GM23338 (cell line): ENCODE results near the gene OLAH. TPM values are rescaled to one million over a fixed set of nuclear protein-coding genes. Genes with fewer than 3 reads are reported as not detected.

Experiments
- ATAC-seq: fragments of 200-7000 bp; cut with Tn5 transposase; 3 replicates; pipeline ENCODE4 v1.9.1; 2020
- DNase-seq: peaks from one replicate; pipeline ENCODE4 v3.0.0-alpha.2; 2015; ENCODE audit warnings: low spot score
- H2AFZ ChIP-seq: fragments of 200-600 bp; sonication (generic); 2 replicates; pipeline ENCODE4 v1.8.0; 2016; ENCODE audit warnings: antibody characterized with exemption, mild to moderate bottlenecking, moderate library complexity
- H3F3A ChIP-seq: fragments of 200-600 bp; sonication (generic); replicated peaks from 2 replicates; pipeline ENCODE4 v1.8.0; 2017; ENCODE audit warnings: antibody characterized with exemption, mixed run types, low read depth
- H3K27ac ChIP-seq: fragments of 200-600 bp; sonication (generic); 2 replicates; pipeline ENCODE4 v1.6.1; 2016; ENCODE audit warnings: low read depth
- H3K27me3 ChIP-seq: fragments of 200-600 bp; sonication (generic); 2 replicates; pipeline ENCODE4 v1.8.0; 2016; ENCODE audit warnings: mild to moderate bottlenecking, mixed run types, moderate library complexity; ENCODE audit not compliant: insufficient read depth
- H3K36me3 ChIP-seq: fragments of 200-600 bp; sonication (generic); 2 replicates; pipeline ENCODE4 v1.8.0; 2016; ENCODE audit warnings: mild to moderate bottlenecking; ENCODE audit not compliant: insufficient read depth
- H3K4me1 ChIP-seq: fragments of 200-600 bp; sonication (generic); 2 replicates; pipeline ENCODE4 v1.8.0; 2016; ENCODE audit warnings: mild to moderate bottlenecking, moderate library complexity; ENCODE audit not compliant: insufficient read depth
- H3K4me2 ChIP-seq: fragments of 200-600 bp; sonication (generic); 2 replicates; pipeline ENCODE4 v1.7.1; 2017; ENCODE audit warnings: mixed run types
- H3K4me3 ChIP-seq: fragments of 200-600 bp; sonication (generic); 2 replicates; pipeline ENCODE4 v1.6.1; 2016; ENCODE audit warnings: mixed run types
- H3K79me2 ChIP-seq: fragments of 200-600 bp; sonication (generic); replicated peaks from 2 replicates; pipeline ENCODE4 v1.8.0; 2017; ENCODE audit warnings: mild to moderate bottlenecking; ENCODE audit not compliant: insufficient read depth
- H3K9me2 ChIP-seq: fragments of 200-600 bp; sonication (generic); 2 replicates; pipeline ENCODE4 v1.8.0; 2017; ENCODE audit not compliant: insufficient read depth
- H4K20me1 ChIP-seq: fragments of 200-600 bp; sonication (generic); replicated peaks from 2 replicates; pipeline ENCODE4 v1.8.0; 2017; ENCODE audit warnings: mild to moderate bottlenecking; ENCODE audit not compliant: insufficient read depth
- H3K27ac Mint-ChIP-seq: 2 replicates; pipeline ENCODE4 v1.8.0; 2020; ENCODE audit warnings: inconsistent platforms, mild to moderate bottlenecking, moderate library complexity, mixed read lengths
- H3K27me3 Mint-ChIP-seq: 3 replicates; pipeline ENCODE4 v1.8.0; 2022; ENCODE audit warnings: low read depth, mild to moderate bottlenecking, moderate library complexity, mixed read lengths, inconsistent platforms; ENCODE audit not compliant: insufficient read depth, poor library complexity
- H3K36me3 Mint-ChIP-seq: 3 replicates; pipeline ENCODE4 v1.8.0; 2021; ENCODE audit warnings: low read depth, mild to moderate bottlenecking, inconsistent platforms, moderate library complexity, mixed read lengths
- H3K4me1 Mint-ChIP-seq: 3 replicates; pipeline ENCODE4 v1.8.0; 2020; ENCODE audit warnings: mild to moderate bottlenecking, inconsistent platforms, mixed read lengths
- H3K4me3 Mint-ChIP-seq: 3 replicates; pipeline ENCODE4 v1.8.0; 2021; ENCODE audit warnings: moderate library complexity, mild to moderate bottlenecking, inconsistent platforms, mixed read lengths
- H3K9me3 Mint-ChIP-seq: 3 replicates; pipeline ENCODE4 v1.8.0; 2020; ENCODE audit warnings: moderate library complexity, mild to moderate bottlenecking, inconsistent platforms, mixed read lengths
- CREB1 ChIP-seq: fragments of 250-450 bp; sonication (Bioruptor Pico); IDR thresholded peaks from 2 replicates; pipeline ENCODE4 v1.5.0; 2020; ENCODE audit warnings: low read depth, mild to moderate bottlenecking, moderate library complexity
- EZH2 ChIP-seq: fragments of 200-600 bp; sonication (generic); IDR thresholded peaks from one replicate; pipeline ENCODE4 v1.8.0; 2017; ENCODE audit warnings: antibody characterized with exemption, mild to moderate bottlenecking, low read depth; ENCODE audit not compliant: unreplicated experiment
- EZH2phosphoT487 ChIP-seq: fragments of 200-600 bp; sonication (generic); IDR thresholded peaks from one replicate; pipeline ENCODE4 v1.8.1; 2018; ENCODE audit warnings: antibody characterized with exemption; ENCODE audit not compliant: unreplicated experiment
- JUNB ChIP-seq: IDR thresholded peaks from one replicate; pipeline ENCODE4 v1.6.1; 2016; ENCODE audit warnings: antibody characterized with exemption; ENCODE audit not compliant: unreplicated experiment
- POLR2AphosphoS5 ChIP-seq: IDR thresholded peaks from 2 replicates; pipeline ENCODE4 v1.6.1; 2016; ENCODE audit warnings: antibody characterized with exemption, low read depth
- STAT1 ChIP-seq: IDR thresholded peaks from one replicate; pipeline ENCODE4 v1.6.1; 2016; ENCODE audit warnings: antibody characterized with exemption; ENCODE audit not compliant: unreplicated experiment
- ZNF331 ChIP-seq: fragments of 250-450 bp; sonication (Bioruptor Pico); IDR thresholded peaks from 2 replicates; pipeline ENCODE4 v1.5.0; 2020; ENCODE audit warnings: low read depth, mild to moderate bottlenecking, moderate library complexity
- polyA plus RNA-seq: library from polyadenylated mRNA; unstranded; fragments of >200 nt; fragmentation: Nextera tagmentation; extraction: Ambion mirVana; gene quantifications from 2 replicates; pipeline ENCODE4 v1.2.1, GENCODE V29; 2016
- total RNA-seq: library from RNA; depleted of rRNA; stranded (reverse); fragments of >200 nt; shearing (Covaris generic); gene quantifications from 2 replicates; pipeline ENCODE4 v1.2.3, GENCODE V29; 2014
- TF ChIP-seq, protein P1 (sequence below), 2 experiments: fragments of 200-600 bp in 1 of 2; sonication (generic) in 1 of 2; conservative IDR thresholded peaks; 2 replicates each; pipeline versions ENCODE4 v1.5.1 to v1.6.1; 2016 to 2017; ENCODE audit warnings: antibody characterized with exemption in 2 of 2, low read depth in 2 of 2, mild to moderate bottlenecking in 2 of 2, moderate library complexity in 1 of 2
- TF ChIP-seq, protein P2 (sequence below): fragments of 250-450 bp; sonication (Bioruptor Pico); IDR thresholded peaks from 2 replicates; pipeline ENCODE4 v1.5.0; 2020; ENCODE audit warnings: mild to moderate bottlenecking, moderate library complexity
- TF ChIP-seq, protein P3 (sequence below): IDR thresholded peaks from one replicate; pipeline ENCODE4 v1.6.1; 2018; ENCODE audit warnings: antibody characterized with exemption; ENCODE audit not compliant: unreplicated experiment

Gene OLAH
- total and polyA plus RNA-seq, 2 experiments from 2014 or later = not detected

DNA sequence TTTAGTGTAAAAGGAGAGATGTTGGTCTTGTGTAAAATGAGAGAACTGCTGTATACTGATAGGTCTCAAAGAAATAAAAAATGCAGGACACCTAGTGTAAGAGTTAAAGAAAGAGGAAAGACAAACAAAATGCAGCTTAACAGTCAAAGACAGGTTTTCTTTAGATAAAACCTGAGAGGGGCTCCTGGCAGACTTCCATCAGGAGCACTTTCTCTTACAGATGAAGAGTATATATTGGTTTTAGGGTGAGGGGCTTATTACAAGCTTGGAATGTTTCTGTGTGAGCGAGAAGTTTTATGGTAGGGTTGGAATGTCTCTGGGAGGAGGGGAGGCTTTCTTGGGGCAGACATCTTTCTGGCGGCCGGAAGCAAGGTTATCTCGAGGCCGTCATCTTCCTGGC lies 28.6 kb downstream of the OLAH start:
- Histone ChIP-seq H3K4me1 (no peaks in the 10 kb centered on the region), H3F3A (no peaks in the 10 kb centered on the region), H3K4me3 (no peak overlapping the region), H3K9me2 (no peaks in the 10 kb centered on the region), H3K4me2 (no peak overlapping the region), H3K79me2 (no peaks in the 10 kb centered on the region), H3K27me3 (no peaks in the 10 kb centered on the region), H3K27ac (no peak overlapping the region), H4K20me1 (no peaks in the 10 kb centered on the region), H2AFZ (no peak overlapping the region), H3K36me3 (peaks cover 9% of the 10 kb centered on the region)
- no peaks in the 10 kb centered on the region for H3K27me3 Mint-ChIP-seq
- ATAC-seq (no peak), DNase-seq (peak; percentile 41)
- TF ChIP-seq, protein P1, sequence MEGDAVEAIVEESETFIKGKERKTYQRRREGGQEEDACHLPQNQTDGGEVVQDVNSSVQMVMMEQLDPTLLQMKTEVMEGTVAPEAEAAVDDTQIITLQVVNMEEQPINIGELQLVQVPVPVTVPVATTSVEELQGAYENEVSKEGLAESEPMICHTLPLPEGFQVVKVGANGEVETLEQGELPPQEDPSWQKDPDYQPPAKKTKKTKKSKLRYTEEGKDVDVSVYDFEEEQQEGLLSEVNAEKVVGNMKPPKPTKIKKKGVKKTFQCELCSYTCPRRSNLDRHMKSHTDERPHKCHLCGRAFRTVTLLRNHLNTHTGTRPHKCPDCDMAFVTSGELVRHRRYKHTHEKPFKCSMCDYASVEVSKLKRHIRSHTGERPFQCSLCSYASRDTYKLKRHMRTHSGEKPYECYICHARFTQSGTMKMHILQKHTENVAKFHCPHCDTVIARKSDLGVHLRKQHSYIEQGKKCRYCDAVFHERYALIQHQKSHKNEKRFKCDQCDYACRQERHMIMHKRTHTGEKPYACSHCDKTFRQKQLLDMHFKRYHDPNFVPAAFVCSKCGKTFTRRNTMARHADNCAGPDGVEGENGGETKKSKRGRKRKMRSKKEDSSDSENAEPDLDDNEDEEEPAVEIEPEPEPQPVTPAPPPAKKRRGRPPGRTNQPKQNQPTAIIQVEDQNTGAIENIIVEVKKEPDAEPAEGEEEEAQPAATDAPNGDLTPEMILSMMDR (conservative IDR thresholded peaks at IDR 0.05; ENCODE audit: low read depth in 2 of 2) = no peak
- TF ChIP-seq, protein P2, sequence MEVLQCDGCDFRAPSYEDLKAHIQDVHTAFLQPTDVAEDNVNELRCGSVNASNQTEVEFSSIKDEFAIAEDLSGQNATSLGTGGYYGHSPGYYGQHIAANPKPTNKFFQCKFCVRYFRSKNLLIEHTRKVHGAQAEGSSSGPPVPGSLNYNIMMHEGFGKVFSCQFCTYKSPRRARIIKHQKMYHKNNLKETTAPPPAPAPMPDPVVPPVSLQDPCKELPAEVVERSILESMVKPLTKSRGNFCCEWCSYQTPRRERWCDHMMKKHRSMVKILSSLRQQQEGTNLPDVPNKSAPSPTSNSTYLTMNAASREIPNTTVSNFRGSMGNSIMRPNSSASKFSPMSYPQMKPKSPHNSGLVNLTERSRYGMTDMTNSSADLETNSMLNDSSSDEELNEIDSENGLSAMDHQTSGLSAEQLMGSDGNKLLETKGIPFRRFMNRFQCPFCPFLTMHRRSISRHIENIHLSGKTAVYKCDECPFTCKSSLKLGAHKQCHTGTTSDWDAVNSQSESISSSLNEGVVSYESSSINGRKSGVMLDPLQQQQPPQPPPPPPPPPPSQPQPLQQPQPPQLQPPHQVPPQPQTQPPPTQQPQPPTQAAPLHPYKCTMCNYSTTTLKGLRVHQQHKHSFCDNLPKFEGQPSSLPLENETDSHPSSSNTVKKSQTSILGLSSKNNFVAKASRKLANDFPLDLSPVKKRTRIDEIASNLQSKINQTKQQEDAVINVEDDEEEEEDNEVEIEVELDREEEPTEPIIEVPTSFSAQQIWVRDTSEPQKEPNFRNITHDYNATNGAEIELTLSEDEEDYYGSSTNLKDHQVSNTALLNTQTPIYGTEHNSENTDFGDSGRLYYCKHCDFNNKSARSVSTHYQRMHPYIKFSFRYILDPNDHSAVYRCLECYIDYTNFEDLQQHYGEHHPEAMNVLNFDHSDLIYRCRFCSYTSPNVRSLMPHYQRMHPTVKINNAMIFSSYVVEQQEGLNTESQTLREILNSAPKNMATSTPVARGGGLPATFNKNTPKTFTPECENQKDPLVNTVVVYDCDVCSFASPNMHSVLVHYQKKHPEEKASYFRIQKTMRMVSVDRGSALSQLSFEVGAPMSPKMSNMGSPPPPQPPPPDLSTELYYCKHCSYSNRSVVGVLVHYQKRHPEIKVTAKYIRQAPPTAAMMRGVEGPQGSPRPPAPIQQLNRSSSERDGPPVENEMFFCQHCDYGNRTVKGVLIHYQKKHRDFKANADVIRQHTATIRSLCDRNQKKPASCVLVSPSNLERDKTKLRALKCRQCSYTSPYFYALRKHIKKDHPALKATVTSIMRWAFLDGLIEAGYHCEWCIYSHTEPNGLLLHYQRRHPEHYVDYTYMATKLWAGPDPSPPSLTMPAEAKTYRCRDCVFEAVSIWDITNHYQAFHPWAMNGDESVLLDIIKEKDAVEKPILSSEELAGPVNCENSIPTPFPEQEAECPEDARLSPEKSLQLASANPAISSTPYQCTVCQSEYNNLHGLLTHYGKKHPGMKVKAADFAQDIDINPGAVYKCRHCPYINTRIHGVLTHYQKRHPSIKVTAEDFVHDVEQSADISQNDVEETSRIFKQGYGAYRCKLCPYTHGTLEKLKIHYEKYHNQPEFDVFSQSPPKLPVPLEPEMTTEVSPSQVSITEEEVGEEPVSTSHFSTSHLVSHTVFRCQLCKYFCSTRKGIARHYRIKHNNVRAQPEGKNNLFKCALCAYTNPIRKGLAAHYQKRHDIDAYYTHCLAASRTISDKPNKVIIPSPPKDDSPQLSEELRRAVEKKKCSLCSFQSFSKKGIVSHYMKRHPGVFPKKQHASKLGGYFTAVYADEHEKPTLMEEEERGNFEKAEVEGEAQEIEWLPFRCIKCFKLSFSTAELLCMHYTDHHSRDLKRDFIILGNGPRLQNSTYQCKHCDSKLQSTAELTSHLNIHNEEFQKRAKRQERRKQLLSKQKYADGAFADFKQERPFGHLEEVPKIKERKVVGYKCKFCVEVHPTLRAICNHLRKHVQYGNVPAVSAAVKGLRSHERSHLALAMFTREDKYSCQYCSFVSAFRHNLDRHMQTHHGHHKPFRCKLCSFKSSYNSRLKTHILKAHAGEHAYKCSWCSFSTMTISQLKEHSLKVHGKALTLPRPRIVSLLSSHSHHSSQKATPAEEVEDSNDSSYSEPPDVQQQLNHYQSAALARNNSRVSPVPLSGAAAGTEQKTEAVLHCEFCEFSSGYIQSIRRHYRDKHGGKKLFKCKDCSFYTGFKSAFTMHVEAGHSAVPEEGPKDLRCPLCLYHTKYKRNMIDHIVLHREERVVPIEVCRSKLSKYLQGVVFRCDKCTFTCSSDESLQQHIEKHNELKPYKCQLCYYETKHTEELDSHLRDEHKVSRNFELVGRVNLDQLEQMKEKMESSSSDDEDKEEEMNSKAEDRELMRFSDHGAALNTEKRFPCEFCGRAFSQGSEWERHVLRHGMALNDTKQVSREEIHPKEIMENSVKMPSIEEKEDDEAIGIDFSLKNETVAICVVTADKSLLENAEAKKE (CRISPR knock-in tag) = no peak
- TF ChIP-seq, protein P3, sequence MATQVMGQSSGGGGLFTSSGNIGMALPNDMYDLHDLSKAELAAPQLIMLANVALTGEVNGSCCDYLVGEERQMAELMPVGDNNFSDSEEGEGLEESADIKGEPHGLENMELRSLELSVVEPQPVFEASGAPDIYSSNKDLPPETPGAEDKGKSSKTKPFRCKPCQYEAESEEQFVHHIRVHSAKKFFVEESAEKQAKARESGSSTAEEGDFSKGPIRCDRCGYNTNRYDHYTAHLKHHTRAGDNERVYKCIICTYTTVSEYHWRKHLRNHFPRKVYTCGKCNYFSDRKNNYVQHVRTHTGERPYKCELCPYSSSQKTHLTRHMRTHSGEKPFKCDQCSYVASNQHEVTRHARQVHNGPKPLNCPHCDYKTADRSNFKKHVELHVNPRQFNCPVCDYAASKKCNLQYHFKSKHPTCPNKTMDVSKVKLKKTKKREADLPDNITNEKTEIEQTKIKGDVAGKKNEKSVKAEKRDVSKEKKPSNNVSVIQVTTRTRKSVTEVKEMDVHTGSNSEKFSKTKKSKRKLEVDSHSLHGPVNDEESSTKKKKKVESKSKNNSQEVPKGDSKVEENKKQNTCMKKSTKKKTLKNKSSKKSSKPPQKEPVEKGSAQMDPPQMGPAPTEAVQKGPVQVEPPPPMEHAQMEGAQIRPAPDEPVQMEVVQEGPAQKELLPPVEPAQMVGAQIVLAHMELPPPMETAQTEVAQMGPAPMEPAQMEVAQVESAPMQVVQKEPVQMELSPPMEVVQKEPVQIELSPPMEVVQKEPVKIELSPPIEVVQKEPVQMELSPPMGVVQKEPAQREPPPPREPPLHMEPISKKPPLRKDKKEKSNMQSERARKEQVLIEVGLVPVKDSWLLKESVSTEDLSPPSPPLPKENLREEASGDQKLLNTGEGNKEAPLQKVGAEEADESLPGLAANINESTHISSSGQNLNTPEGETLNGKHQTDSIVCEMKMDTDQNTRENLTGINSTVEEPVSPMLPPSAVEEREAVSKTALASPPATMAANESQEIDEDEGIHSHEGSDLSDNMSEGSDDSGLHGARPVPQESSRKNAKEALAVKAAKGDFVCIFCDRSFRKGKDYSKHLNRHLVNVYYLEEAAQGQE = no peak
- no peak for TF ChIP-seq ZNF331 (CRISPR knock-in tag)
- no peak for TF ChIP-seq POLR2AphosphoS5
- no peak for TF ChIP-seq EZH2
- TF ChIP-seq JUNB = no peak
- no peak for TF ChIP-seq EZH2phosphoT487
- no peak for TF ChIP-seq CREB1
- no peak for TF ChIP-seq STAT1
- peaks cover 21% of the 10 kb centered on the region for H3K9me3 Mint-ChIP-seq
- H3K27ac Mint-ChIP-seq = no peak overlapping the region
- H3K4me3 Mint-ChIP-seq = no peak overlapping the region
- H3K36me3 Mint-ChIP-seq = peaks cover 30% of the 10 kb centered on the region
- no peaks in the 10 kb centered on the region; the same call in 2 of the 3 replicates for H3K4me1 Mint-ChIP-seq
